Germinal center (tissue), 1 donor: Measurements from ENCODE around the gene KRT17.
"Not testable (repeated sequence)": the region's sequence is repeated elsewhere in the genome, so short reads cannot be mapped to it uniquely, and the experiment has no call there.

Experiments used
- DNase-seq: peaks from one replicate; pipeline ENCODE4 v3.0.0; 2012; ENCODE audit warnings: mixed read lengths, low spot score

KRT17 gene

DNA sequence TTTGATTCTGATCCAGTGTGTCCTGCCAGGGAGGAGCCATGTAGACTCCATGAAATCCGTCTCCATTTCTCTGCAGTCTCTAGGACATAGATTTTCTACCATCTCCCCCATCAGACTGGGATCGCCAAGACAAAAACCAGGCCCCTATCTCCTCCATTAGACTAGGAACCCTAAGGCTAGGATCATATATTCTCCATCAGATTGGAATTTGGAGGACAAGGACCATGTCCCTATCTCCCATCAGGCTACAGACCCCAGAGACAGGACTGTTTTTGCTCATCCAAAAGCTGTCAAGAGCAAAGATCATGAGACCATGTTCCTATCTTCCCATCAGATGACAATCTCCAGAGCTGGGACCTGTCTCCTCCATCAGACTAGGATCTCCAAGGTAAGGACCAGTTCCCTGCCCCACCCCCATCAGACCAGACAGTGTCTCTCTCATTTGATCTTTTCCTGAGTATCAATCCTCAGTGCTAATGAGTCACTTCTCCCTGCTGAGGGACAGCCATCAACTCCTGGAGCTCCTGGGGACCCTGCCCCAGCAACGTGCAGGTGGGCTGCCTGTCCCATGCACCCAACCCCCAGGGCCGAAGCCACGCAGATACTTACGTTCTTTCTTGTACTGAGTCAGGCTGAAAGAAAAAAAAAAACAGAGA, 4.3 kb downstream of the KRT17 start:
- not testable (repeated sequence) for DNase-seq

DNA sequence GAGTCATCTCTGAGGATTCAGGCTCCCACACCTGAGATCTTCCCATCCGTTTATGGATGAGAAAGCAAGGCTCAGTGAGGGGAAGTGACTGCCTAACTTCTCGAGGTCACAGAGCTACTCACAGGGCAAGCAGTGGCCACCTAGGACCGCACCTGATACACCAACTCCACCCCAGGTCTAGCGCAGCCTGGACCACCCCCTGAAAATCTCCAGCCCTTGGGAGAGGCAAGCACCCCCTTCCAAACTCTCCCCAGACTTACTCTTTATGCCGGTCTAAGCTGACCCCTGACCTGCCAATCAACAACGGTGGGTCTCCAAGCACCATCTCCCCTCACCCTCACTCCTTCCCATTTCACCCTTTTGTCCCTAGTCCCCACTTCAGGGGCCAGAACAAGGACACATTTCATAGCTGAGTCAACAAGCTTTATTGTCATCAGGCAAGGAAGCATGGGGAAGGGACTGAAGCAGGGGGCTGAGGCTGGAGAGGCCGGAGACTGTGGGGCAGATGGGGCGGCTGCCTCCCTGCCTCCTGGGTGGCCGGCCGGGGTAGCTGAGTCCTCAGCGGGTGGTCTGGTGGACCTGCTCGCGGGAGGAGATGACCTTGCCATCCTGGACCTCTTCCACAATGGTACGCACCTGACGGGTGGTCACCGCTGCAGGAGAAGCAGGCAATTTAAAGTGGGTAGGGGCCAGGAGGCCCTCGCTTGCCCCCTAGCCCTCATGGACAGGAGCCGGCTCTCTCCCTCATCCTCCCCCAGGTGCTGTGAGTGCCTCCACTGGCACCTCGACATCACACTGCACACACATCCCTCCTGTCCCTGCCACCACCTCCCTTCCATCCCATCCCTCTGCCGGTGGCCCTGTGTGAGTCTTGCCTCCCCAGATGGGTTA, 5.1 kb downstream of the KRT17 start:
- DNase-seq: no peak

DNA sequence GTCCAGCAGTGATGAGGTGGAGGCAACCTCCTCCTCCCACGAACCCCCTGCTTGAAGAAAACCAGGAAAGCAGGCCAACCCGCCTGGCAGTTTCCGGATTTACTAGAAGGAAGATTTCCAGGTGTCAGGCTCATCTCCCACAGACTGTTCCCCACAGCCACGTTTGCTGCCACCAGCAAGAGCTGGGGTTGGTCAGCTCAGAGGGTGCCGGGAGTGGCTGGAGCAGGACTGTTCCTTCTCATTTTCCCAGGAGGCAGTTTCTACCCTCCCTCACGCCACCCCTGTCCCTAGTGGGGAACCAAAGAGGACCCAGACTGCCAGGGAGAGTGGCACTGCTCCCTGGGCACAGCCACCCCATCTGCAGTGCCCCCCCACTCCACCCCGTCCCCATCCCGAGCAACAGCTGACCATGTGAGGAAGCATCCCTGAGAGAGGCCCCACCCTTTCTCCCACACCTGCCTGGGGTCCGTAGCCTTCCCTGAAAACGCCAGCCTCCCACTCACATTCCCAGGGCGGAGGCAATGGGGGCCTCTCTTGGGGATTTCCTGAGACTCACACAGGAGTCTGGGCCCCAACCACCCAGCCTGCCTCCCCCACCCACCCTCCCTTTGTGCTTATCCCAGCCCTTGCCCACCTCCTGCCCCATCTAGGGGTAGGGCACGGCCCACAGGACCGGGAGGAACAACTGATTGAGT, 5.9 kb downstream of the KRT17 start:
- no peak for DNase-seq

DNA sequence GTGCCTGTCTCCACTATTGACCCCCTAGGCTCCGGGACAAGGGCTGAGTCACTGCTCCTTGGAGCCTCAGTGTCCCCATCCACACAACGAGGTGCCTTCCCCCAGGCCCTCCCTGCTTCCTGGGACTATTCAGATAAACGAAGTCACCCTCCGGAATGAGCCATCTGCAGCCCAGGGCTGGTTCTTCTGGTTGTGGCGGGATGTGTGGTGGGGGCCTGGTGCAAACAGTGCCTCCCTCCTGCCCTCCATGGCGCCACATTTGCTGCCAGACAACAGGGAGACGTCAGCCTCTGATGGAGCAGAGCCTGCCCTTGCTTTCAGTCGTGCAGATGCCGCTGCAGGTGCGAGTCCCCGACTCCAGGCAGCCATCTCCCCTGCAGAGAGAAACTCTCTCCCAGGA, 6.7 kb downstream of the KRT17 start:
- no peak for DNase-seq

DNA sequence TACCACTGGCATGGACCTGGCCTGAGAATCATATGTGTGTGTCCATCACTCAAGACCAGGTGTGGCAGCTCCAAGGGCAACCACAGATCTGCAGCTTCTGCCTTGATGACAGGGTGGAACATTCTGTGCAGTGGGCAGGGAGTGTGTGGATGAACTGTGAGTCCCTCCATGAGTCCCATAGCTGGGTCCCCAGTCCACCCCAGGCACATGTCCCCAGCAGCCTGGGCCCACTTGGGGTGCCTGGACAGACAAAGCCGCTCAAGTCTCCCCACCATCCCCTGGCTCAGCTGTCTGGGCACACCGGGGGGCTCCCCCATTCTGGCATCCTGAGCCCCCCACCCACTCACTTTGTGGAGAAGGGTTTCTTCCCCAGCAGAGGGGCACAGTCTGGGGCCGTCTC, 7.2 kb downstream of the KRT17 start:
- DNase-seq: no peak

DNA sequence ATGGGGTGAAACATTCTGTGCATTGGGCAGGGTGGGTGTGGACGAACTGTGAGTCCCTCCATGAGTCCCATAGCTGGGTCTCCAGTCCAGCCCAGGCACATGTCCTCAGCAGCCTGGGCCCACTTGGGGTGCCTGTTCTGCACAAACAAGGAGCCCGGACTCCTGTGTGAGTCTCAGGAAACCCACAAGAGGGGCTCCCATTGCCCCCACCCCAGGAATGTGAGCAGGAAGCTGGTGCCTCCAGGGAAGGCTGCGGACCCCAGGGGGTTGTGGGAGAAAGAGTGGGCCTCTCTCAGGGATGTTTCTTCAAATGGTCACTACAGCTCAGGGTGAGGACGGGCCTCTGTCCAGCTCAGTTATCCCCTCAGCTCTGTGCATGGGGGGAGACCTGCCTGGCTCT, 7.9 kb downstream of the KRT17 start:
- not testable (repeated sequence) for DNase-seq

DNA sequence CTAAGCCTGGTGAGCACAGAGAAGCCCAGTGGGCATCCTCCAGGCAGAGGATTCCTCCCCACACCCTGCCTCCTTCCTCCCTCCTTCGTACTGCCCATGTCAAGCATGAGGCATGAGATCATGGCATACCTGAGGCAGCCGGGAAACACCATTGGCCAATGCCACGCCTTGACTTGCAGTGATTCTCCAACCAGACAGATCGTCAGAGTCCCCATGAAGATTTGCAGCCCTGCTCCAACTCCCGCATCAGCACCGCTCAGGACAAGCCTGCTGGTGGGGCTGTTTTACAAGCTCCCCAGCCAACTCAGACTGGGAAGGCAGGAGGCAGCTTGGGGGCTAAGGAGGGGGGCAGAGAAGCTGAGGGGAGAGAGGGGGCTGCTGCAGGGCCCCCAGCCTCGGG, 8.9 kb downstream of the KRT17 start:
- DNase-seq: no peak

DNA sequence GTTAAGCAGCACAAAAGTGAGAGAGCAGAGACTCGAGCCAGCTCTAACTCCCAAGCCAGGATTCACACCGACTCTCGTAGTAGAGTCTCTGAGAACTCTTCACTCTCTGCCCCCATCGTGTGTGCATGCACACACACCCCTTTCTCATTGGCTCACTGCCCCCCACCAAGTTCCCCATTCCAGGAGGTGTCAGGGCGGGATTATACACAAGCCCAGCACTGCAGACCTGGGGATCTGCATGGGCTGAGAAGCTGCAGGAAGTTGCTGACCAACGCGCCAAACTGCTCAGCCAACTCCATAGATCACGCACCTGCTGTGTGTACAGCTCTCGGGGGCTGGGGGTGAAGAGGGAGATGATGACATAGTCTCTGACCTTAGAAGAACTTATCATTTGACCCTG, 9.6 kb downstream of the KRT17 start:
- DNase-seq: not testable (repeated sequence)

DNA sequence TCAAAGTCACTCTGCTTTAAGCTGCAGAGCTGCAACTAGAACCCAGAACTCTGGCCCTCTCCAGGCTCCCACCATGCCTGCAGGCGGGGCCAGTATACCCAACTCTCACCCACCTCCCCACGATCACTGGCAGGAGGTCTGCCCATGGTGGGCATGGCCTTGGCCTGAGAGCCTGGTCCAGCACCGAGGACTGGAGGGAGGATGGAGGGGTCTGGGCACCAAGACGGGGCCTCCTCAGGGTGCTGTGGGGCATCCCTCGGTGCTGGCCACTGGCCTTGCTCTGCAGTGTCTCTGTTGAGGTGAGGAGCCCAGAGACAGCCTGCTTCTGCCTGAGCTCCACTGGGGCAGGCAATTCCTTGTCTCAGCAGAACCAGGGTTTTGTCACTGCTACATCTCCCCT, 10.3 kb downstream of the KRT17 start:
- no peak for DNase-seq

DNA sequence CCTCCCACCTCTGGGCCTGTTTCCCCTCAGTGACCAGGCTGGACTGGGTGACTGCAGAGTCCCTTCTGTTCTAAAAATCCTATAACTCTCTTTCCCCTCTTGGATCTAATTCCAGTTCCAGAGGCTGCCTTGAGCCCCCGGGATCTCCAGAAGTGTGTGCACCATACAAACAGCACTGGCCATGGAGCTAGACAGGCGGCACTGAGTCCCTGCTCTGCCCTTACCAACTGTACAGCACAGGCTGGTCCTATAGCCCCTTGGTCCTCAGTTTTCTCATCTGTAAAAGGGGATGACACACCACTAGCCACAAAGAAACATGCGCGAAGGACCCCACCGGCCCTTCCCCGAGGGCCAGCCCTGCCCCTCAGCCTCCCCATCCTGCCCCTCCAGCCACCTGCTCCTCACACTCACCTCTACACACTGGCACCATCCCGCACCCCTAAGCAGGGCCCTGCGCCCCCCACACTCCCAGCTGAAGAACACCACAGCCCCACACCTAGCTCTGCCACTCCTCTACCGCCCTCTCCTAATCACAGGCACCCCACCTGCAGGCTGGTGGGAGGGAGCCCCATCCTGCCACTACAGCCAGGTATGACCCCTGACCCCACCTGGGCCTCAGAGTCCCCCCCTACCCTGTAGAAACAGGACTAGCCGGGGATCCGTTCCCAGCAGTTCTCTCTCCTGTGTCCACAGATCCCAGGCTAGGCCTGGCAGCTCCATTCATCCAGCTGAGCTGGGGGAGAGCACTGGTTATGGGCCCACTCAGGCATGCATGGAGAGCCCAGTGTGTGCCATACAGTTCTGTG, 10.9 kb downstream of the KRT17 start:
- DNase-seq: no peak

DNA sequence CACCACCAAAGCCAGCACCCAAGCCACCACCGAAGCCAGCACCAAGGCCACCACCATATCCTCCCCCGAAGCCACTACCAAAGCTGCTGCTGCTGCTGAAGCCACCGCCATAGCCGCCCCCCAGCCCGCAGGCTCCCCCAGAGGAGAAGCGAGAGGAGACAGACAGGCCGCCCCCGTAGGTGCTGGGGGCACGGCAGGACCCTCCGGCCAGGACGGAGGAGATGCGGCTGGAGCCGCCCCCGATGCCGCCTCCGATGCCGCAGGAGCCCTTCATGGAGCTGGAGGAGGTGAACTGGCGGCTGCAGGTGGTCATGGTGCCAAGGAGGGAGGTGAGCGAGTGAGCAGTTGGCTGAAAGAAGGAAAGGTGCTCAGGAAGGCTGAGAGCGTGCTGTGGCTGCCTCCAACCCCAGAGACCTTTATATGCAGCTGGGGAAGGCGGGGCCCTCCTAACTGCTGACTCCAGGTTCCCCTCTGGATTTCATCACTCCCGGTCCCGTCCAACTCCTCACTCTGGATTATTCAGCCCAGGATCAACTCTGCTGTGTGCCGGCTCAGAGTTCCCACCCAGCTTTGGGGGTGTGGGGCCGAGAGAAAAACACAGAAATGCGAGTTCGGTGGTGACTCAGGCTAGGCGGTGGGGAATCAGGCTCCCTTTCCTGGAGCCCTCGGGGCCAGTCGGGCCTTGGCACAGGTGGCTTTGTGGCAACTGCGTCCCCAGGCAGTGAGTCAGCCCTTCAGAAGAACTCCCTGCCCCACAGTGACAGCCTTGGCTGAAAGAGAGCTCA, 11.8 kb downstream of the KRT17 start, which contains the start of gene KRT16:
TSS of gene KRT16 (minus strand) at position 392 of the 785 bp plus-strand sequence. CDS start at position 313, 79 bp downstream.
- DNase-seq: not testable (repeated sequence)

DNA sequence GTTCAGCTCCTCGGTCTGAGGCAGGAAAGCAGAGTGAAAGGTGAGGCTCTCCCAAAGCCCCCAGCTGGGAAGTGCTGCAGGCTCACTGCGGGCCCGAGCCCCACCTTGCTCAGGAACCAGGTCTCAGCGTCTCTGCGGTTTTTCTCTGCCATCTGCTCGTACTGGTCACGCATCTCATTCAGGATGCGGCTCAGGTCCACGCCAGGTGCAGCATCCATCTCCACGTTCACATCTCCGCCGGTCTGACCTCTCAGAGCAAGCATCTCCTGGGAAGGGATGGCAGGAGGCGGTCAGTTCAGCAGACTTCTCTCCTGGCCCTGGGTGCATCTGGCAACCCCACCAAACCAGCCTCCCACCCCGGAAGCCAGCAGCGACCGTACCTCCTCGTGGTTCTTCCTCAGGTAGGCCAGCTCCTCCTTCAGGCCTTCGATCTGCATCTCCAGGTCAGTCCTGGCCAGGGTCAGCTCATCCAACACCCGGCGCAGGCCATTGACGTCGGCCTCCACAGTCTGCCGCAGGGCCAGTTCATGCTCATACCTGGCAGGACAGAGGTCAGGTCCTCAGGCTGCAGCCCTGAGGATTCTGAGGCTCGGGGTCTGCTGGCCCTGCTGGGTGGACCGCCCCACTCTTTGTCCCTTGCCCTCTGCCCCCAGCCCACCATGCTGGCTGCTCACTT, 13.3 kb downstream of the KRT17 start:
- no peak for DNase-seq

DNA sequence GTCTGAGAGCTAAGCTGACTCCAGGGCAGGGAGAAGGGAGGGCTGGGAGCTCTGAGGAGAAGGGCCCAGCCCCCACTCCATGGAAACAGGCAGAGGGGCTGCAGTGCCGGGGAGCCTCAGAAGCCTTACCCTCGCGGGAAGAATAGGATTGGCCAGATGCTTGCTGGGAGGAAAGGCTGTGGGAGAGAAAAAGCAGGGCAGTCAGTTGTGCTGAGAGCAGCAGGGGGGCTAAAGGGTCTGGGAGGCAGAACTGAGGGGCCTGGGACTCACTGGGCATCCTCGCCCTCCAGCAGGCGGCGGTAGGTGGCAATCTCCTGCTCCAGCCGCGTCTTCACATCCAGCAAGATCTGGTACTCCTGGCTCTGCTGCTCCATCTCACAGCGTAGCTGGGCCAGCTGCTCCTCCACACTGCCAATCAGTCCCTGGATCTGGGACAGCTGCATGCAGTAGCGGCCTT, 14.3 kb downstream of the KRT17 start:
- DNase-seq: not testable (repeated sequence)

DNA sequence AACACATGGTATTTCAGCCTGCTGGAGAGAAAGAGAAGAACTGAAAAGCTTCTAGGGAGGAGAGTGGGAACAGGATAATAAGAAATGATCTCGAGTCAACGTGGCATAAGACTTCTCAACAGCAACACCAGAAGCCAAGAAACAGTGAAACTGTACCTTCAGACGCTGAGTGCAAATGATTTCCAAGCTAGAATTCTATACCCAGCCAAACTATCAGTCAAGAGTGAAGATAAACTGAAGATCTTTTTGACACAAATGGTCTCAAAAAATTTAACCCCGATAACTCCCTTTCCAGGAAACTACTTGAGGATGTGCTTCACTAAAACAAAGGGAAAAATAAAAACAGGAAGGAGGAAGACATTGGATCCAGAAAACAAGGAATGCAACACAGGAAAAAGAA, 17.4 kb downstream of the KRT17 start:
- not testable (repeated sequence) for DNase-seq

DNA sequence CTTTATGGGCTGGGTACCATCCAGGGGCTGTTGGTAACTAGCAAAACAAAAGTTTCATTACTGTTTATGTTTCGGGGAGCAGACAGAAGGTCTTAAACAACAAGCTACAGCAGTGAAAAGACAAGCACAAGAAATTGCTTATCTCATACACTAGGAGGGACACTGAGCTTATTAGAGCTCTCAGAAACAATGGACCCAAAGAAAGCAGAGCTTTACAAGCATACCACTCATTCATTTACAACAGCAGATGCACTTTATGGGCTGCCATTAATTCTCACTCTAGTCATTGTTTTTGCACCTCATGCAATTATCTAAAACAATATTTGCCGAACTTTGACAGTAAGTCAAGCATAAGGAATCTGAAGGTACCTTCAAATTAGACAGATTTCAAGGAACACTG, 21.9 kb downstream of the KRT17 start:
- no peak for DNase-seq

DNA sequence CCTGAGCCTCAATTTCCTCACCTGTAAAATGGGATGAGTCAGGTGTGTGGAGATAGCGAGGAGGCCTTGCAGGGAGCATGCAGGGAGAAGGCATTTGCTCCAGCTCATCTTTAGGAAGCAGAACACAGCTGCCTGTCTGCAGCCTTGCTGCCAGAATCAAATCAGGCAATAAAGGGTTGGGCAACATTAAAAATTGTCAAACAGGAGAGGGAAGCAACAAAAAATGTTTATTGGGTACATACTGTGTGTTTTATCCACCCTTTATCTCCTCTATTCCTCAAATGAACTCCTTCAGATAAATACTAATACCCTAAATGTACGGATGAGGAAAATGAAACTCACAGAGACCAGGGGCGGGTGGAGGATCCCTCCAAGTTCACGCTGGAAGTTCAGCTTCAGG, 24.1 kb downstream of the KRT17 start:
- DNase-seq: no peak

DNA sequence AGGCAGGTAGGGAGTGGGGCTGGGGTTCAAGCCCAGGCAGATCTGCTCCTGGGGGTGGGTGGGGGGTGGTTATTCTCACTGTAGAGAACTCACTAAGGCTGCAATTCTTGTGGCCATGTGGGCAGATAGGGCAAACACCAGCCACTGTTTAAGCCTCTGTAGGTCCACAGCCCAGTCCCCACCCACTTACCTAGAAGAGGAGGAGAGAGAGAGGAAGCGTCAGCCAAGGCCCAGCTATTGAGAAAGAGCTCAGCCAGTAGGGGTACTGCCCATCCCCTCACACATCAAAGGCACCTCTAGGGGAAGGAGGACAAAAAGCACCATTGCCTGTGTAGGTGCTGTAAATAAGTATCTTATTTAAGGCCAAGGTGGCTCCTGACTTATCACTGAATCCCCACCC, 24.7 kb downstream of the KRT17 start:
- no peak for DNase-seq

DNA sequence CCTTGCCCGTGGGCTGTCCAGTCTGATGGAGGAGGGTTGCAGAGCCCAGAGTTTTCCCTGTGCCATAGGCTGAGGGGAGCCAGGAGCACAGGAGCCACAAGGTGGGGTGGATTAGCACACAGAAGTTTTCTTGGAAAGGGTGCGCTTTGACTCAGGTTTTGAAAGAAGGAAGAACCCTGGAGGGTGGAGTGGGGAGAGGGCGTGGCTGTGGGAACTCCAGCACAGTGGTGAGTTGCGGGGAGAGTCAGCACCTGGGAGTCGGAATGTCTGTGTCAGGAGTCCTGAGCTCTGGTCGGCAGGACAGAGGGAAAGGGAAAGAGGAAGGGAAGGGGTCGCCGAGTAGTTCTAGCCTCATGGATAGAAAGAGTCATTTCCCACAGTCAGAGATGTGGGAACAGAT, 28.8 kb downstream of the KRT17 start:
- DNase-seq: no peak

DNA sequence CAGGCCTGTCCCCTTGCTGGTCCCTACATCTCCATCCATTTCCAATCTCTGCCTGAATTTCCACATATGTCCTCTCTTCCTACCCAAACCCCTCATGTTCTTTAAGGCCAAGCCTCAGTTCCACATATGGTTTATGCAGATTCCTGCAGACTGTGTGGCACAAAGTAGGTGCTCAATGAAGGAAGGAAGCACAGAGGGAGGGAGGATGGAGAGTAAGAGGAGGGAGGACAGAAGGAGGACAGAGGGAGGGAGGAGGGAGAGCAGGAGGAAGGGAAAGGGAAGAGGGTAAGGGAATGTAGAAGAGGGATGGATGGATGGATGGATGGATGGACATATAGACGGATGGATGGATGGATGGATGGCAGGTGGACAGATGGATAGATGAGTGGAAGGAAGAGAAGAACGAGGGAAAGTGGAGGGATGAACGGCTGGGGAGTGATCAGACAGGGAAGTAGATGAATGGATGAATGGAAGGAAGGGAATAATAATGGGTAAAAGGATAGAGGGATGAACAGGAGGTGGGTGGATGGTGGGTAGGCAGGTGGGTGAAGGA, 29.9 kb downstream of the KRT17 start:
- no peak for DNase-seq

DNA sequence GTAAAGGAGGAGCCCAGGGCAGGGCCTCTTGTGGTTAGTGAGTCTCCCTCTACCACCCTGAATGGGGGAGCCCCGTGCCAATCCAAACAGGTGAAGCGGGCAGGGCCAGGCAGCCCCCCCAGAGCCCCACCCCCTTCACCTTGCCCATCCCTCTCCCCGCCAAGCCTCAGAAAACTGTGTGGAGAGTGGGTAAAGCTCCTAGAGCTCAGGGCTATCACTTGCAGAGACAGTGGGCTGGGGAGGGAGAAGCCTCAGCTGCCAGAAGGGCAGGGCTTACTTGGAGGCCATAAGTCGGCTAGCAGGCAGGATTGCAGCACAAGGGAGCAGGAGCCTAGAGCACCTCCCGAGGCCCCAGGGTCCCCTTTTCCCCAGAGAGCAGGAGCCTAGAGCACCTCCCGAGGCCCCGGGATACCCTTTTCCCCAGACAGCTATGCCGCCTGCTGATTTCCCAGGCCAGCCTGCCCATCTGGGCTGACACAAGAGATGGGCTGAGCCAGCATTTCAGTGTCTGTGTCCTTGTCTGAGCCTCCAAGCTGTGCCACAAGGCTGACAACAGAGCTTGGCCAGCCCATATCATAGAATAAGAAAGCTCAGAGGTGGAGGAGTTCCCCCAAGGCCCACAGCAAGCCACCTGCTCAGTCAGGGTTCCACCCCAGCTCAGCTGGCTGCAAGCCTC, 30.9 kb downstream of the KRT17 start:
- no peak for DNase-seq
